Central memory CD4-positive, alpha-beta T cell (primary cell): ENCODE data around the gene INO80B.
"Not testable (repeated sequence)": the region's sequence is repeated elsewhere in the genome, so short reads cannot be mapped to it uniquely, and the experiment has no call there.

Source experiments
- DNase-seq: peaks from one replicate; pipeline ENCODE4 v3.0.0; 2022
- total RNA-seq, 3 experiments: gene quantifications; one replicate each; lab custom pipeline; 2026; lab: John Stamatoyannopoulos, UW

Gene INO80B
- 0.63 to 1.2 (median 0.98) reads per million in 3 experiments for total RNA-seq

DNA sequence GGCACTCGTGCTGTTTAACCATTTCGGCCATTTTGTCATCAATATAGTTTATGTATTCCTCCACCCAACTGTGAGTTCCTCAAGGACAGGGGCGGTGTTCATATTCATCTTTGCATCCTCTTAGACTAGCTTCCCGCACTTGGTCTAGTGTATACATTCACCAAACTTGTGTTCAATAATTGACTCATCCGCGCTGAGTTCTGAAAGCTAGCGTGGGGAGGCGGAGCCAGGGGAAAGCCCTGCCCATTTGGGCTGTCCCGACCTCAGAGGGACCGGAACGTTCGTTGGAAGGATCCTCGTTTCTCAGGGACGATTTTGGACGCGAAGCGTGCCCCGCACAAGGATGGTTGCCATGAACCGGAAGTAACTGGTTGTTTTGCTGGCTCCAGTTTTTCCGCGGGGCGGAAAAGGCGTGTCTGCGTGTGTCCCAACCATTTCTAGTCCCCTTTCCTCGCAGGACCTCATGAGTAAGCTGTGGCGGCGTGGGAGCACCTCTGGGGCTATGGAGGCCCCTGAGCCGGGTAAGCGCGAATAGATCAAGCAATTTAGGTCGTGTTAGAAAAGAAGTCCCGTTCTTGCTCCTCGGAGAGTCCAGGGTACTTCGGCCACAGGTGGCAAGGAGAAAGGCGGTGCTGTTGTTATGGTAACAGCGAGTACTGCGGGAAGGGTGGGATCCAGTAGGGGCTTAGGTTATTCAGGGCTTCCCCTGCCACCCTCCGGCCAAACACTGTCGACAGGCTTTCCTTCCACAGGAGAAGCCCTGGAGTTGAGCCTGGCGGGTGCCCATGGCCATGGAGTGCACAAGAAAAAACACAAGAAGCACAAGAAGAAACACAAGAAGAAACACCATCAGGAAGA is at the start of gene INO80B:
INO80B (plus strand) TSS at position 434 of the 858 bp plus-strand sequence; CDS start at position 464, 30 bp downstream.
- peak; percentile 97 for DNase-seq

GRCh38 chr2:74406035-74406434 is 48.9 kb upstream of the INO80B start:
- DNase-seq: no peak

GRCh38 chr2:74407682-74408081 is 47.2 kb upstream of the INO80B start:
- DNase-seq: no peak

DNA sequence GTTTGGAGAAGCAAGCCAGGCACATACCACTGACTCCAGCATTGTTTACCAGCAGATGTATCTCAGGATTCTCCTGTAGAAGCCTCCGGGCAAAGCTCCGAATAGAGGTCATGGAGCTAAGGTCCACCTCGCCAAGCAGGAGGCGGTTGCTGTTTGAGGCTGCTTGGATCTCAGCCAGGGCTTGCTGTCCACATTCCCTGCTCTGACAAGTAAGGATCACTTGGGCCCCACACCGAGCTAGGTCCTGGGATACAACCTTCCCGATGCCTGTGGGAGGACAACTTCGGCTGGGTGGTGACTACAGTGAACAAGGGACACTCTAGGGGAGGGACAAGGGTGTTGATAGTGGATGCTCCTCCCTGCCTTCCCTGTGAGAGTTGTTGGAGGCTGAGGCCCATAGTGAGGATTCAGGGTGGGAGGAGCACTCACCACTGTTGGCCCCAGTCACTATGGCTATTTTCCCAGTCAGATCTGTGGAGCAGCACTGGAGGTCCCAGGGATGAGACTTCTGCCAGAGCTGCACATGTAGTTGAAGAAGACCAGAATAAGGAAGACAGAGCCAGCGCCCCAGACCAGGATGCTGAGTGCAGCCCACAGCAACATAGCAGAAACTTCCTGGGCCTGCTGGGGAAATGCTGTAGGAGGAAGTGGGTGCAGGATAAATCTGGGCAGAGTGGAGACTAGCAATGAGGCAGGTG is 41.7 kb upstream of the INO80B start:
- no peak for DNase-seq

DNA sequence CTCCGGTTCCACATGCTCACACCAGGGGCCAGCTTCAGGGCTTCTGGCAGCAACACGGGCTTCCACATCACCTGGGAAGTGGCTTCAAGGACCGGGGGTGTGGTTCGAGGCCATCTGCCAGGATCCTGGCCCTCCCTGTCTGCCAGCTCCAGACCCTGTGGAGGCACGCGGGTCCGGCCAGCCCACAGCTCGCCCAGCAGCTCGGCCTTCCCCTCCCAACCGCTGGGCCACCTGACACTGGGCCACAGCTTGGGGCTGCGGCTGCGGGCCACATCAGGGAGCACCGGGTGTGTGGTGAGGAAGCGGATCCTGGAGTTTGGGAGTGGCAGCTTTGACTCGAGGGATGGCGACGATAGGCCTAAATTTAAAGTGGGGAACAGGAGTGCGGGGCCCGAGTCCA is 40.4 kb upstream of the INO80B start:
- no peak for DNase-seq

GRCh38 chr2:74414881-74415761 is 39.8 kb upstream of the INO80B start:
- no peak for DNase-seq

DNA sequence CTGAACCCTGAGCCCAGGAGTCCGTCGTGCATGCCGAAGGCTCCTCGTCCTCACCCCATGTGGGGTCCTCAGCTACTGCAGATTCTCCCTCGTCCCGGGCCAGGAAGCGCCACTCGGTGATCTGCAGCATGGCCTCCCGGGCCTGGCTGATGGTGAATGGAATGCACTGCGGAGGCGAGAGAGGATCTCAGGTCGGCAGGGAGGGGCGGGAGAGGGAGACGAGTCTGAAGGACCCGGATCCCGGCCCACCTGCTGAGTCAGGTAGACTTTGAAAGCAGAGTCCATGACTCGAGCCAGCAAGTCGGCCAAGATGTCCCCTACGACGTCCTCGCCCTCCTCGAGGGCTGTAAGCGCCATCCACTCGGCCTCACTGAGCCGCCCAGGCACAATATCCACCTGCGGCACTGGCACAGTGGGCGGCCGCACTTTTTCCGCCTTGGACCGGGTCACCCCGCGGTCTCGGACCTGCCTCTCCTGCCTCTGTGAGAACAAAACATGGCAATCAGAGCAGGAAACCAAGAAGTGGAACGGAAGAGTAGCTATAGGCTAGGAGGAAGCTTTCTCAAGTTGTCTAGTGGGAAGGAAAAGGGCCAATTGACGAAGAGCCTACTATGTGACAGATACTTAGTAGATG is 39.0 kb upstream of the INO80B start:
- DNase-seq: no peak

- no peak for DNase-seq
Observed at GRCh38 chr2:74416778-74417177, 38.1 kb upstream of the INO80B start.

DNA sequence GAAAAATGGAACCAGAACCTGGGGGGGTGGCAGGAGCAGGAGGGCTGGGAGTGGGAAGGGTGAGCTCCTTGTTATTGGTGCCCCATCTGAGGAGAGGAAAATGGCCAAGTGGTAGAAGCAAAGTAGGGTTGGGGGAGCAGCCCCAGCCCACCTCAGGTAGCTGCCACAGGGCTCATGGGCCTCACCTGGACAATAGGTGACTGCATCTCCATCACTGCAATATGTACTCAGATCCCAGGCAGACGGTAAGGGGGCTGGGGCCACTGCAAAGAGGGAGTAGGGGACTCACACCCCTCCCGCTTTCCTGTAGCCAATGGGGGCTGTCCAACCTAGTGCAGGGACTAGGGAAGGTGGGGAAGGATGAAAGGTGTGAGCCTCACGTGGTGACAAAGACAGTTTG is 37.7 kb upstream of the INO80B start:
- no peak for DNase-seq

DNA sequence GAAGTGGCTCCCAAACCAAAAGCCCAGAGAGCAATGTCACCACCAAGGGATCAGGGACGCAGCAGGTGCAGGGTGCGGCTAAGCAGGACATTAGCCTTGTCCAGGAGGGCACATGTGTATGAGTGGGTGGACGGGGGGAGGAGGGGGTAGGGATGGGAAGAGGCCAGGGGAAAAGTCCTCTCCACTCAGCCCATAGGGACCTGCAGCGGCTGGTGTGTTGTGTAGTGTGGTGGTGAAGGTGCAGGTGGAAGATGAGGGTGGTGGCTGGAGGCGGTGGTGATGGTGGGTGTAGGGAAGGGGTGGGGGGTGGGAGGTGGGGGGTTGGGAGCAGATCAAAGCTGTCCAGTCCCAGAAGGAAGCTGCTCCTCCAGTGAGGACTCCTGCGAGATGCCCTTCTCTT is 37.1 kb upstream of the INO80B start:
- DNase-seq: no peak

- no peak for DNase-seq
Observed at GRCh38 chr2:74418312-74418711, 36.6 kb upstream of the INO80B start.

GRCh38 chr2:74419345-74419744 is 35.5 kb upstream of the INO80B start:
- no peak for DNase-seq

DNA sequence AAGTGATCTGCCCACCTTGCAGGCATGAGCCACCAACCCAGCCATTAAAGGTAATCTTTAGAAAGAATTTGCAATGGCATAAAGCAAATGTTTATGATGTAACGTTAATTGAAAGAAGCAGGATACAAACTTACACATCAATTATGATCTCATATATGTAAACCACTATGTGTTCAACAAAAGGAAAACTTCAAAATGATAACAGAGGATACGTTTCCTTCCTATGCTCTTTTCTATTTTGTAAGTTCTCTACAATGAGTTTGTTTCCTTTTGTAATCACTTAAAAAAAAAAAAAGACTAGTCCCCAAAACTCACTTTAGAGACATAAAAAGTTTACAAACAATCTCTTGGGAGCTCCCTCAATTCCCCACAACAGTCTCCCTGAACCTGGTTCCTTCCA is 34.9 kb upstream of the INO80B start:
- DNase-seq: no peak

DNA sequence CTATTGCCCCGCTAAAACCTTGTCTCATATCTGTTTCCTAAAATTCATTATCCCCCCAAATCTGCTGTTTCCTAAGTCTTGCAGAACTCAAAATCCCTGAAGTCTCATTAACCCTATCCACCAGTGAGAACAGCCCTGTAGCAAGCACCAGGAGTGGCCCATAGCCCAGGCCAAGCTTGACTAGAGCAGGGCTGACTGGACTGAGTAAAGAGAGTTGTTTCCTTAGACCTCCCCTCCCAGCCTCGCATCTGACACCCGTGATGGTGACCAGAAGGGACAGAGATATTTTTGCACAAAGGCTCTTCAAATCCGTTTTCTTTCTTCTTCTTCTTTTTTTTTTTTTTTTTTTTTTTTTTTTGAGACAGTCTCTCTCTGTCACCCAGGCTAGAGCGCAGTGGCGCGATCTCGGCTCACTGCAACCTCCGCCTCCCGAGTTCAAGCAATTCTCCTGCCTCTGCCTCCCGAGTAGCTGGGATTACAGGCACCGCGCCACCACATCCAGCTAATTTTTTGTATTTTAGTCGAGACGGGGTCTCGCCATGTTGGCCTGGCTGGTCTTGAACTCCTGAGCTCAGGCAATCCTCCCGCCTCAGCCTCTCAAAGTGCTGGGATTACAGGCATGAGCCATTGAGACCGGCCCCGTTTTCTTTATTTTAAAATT is 34.3 kb upstream of the INO80B start:
- DNase-seq: not testable (repeated sequence)

DNA sequence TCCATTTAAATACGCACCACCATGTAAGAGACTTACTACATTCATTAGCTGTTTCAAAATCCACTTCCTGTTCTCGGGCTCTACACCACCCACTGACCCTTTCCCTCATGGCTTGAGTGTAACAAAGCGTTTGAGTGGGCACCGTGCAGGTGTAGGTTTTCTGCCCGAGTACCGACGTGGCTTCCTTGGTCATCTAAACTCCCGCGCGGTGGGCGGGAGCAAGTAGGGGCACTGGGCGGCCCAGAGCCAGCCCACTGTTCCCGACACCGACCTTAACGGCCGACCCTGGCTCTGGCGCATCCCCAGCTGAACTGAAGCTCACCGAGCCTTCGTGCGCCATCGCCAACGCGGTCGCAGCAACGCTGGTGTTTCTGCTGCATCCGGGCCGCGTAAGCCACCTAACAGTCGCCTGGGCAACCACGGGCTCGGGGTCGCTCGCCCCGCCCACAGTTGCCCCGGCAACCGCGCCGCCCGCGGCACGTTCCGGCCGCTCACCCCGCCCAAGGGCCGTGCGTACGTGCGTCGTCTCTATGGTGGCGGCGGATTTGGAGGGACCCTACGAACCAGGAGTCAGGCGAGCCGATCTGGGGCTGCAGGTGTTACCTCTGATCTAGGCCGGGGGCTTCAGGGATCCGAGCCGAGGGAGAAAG is 33.5 kb upstream of the INO80B start, which contains the start of the genes C2orf81 and WDR54:
C2orf81 (minus strand) TSS at position 399 of the 650 bp plus-strand sequence; CDS start at position 340, 59 bp downstream.
WDR54 (plus strand) TSS at position 510 of the 650 bp plus-strand sequence. CDS start 424 bp downstream, outside the sequence.
- peak; percentile 95 for DNase-seq

- no peak for DNase-seq
Observed at GRCh38 chr2:74423231-74424095, 31.4 kb upstream of the INO80B start.

DNA sequence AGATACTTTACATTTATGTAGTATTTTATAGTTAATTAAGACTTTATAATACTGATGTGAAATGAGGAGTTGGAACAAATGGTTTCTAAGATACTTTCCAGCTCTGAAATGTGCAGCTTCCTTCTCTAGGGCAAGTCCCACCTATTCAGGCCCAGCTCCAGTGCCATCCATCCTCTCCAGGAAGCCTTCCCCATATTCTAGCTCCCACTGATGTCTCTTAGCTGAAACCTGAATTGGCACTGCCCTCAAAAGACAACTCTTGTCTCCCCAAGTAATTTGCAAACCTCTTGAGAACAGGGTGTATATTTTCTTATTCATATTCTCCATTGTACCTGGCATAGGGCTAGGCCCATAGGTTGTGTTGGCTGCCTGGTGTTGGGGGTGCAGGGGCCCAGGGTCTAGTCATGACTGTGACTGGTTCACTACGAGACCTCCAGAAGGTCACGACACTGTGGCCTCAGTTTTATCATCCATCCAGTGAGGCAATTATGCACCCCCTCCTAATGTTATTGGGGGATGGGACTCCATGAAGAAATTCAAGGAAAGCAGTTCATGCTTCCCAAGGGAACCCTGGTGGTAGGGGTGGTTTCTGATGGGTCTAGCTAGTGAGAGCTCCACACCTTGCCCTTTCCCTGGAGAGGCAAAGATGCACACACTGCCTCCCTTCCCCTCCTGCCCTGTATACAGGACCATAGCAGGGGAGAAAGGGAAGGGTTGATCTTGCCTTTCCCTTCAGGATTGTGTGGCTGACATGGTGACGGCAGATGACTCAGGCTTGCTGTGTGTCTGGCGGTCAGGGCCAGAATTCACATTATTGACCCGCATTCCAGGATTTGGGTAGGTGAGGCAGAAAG is 30.5 kb upstream of the INO80B start:
- DNase-seq: no peak

DNA sequence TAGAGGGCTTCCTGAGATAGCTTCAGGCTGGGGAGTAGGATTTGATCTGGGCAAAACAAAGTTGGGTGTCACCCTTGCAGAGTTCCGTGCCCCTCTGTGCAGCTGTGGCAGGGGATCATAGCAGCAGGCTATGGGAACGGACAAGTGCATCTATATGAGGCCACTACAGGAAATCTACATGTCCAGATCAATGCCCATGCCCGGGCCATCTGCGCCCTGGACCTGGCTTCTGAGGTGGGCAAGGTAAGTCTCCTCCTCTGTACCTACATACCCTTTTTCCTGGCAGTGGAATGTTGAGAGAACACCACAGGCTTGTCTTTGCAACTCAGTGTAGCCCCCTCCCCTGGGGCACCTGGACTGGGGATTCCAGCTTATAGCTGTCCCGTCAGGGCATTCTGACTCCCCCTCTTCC is 29.9 kb upstream of the INO80B start:
- DNase-seq: no peak

GRCh38 chr2:74425523-74425922 is 29.4 kb upstream of the INO80B start:
- DNase-seq: no peak
